Measurements from ENCODE around the gene CD300E. TPM values are rescaled to one million over a fixed set of nuclear protein-coding genes. Genes with fewer than 3 reads are reported as not detected.
"Not testable (repeated sequence)": the region's sequence is repeated elsewhere in the genome, so short reads cannot be mapped to it uniquely, and the experiment has no call there.

The CD300E gene
- total RNA-seq, 1 experiment from 2014 or later = not detected

DNA sequence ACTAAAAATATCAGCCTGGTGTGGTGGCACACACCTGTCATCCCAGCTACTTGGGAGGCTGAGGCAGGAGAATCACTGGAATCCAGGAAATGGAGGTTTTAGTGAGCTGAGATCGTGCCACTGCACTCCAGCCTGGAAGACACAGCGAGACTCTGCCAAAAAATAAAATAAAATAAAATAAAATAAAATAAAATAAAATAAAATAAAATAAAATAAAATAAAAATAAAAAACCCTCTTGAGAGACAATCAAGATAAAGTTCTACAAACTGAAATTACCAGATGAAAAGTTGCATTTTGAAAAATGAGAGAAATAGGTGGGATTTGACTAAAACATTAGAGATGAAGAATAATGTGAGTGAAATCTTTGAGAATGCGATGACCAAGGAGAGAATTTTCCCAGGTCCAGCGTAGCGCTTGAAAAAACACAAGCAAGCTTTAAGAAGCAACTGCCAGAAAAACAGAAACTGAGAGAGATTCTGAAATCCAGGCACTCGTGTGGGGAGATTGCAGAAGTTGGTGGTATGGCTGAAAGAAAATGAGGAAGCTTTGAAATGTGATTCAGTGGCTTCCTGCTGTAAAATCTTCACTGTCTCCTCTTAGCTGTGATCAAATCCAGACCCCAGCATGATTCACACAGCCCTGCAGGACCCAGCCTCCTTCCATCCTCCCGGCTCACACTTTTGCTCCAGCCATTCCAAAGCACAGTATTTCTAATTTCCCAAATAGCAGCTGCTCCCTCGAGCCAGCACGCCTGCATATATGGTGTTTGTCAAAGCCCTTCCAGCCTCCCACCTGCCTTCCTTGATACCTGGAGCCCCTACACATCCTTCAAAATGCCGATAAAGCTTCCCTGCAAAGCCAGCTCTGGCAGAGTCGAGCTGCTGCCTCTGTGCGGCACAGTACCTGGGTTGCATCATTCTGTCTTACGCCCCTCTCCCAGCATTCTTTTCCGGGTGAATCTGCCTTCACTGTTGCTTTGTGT is 8.2 kb upstream of the CD300E start:
- H3K4me3 ChIP-seq (ENCODE audit: low read depth, low read length, poor library complexity, severe bottlenecking) = no peak overlapping the region
- no peaks in the 10 kb centered on the region for H3K9me3 ChIP-seq (ENCODE audit: low read depth, low read length, poor library complexity, severe bottlenecking)
- ChIA-PET POLR2A (ENCODE audit: low non-redundant PET) (interaction anchor here (0.7 kb wide), 1 partner anchor 29 kb away, joined by 3 read pairs; no protein-coding TSS in a partner anchor), CTCF (interaction anchor here (0.6 kb wide), 1 partner anchor 329 kb away, joined by 3 read pairs; no protein-coding TSS in a partner anchor)
- BruUV-seq (replicated peaks) = no TSS peak
- intact Hi-C loops (cut with micrococcal nuclease; ENCODE audit: unreplicated experiment) = no loop called here
- no peak for TF ChIP-seq EZH2 (IDR thresholded peaks at IDR 0.05; ENCODE audit: borderline replicate concordance, low read depth, low read length, poor library complexity, severe bottlenecking)
- TF ChIP-seq, protein P1, sequence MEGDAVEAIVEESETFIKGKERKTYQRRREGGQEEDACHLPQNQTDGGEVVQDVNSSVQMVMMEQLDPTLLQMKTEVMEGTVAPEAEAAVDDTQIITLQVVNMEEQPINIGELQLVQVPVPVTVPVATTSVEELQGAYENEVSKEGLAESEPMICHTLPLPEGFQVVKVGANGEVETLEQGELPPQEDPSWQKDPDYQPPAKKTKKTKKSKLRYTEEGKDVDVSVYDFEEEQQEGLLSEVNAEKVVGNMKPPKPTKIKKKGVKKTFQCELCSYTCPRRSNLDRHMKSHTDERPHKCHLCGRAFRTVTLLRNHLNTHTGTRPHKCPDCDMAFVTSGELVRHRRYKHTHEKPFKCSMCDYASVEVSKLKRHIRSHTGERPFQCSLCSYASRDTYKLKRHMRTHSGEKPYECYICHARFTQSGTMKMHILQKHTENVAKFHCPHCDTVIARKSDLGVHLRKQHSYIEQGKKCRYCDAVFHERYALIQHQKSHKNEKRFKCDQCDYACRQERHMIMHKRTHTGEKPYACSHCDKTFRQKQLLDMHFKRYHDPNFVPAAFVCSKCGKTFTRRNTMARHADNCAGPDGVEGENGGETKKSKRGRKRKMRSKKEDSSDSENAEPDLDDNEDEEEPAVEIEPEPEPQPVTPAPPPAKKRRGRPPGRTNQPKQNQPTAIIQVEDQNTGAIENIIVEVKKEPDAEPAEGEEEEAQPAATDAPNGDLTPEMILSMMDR (conservative IDR thresholded peaks at IDR 0.05; ENCODE audit: low read depth, low read length) = no peak
- no peaks in the 10 kb centered on the region for H3K27me3 ChIP-seq (replicated peaks; ENCODE audit: insufficient read depth, low read depth, low read length, poor library complexity)
- H3K36me3 ChIP-seq (ENCODE audit: insufficient read depth, low read length, poor library complexity, severe bottlenecking) = no peaks in the 10 kb centered on the region
- DNase-seq (ENCODE audit: low spot score) = no peak
- no peaks in the 10 kb centered on the region for H3K4me1 ChIP-seq (ENCODE audit: insufficient read depth, low read length, poor library complexity, severe bottlenecking)
- H3K27ac ChIP-seq (ENCODE audit: low read depth, low read length, poor library complexity, severe bottlenecking) = no peak overlapping the region

DNA sequence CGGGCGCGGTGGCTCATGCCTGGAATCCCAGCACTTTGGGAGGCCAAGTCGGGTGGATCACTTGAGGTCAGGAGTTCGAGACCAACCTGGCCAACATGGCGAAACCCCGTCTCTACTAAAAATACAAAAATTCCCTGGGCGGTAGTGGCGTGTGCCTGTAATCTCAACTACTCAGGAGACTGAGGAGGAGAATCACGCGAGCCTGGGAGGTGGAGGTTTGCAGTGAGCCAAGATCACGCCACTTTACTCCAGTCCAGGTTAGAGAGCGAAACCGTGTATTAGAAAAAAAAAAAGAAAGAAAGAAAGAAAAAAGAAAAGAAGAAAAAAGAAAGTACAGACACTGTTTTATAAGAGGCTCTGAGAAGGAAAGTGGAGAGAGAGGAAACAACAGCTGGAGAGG is 6.7 kb upstream of the CD300E start:
- H3K36me3 ChIP-seq (ENCODE audit: insufficient read depth, low read length, poor library complexity, severe bottlenecking); intact Hi-C loops (cut with micrococcal nuclease; ENCODE audit: unreplicated experiment); H3K27me3 ChIP-seq (replicated peaks; ENCODE audit: insufficient read depth, low read depth, low read length, poor library complexity); CTCF ChIA-PET; H3K4me1 ChIP-seq (ENCODE audit: insufficient read depth, low read length, poor library complexity, severe bottlenecking); H3K9me3 ChIP-seq (ENCODE audit: low read depth, low read length, poor library complexity, severe bottlenecking); H3K4me3 ChIP-seq (ENCODE audit: low read depth, low read length, poor library complexity, severe bottlenecking); H3K27ac ChIP-seq (ENCODE audit: low read depth, low read length, poor library complexity, severe bottlenecking); BruUV-seq (replicated peaks); POLR2A ChIA-PET (ENCODE audit: low non-redundant PET); DNase-seq (ENCODE audit: low spot score): not testable (repeated sequence)

DNA sequence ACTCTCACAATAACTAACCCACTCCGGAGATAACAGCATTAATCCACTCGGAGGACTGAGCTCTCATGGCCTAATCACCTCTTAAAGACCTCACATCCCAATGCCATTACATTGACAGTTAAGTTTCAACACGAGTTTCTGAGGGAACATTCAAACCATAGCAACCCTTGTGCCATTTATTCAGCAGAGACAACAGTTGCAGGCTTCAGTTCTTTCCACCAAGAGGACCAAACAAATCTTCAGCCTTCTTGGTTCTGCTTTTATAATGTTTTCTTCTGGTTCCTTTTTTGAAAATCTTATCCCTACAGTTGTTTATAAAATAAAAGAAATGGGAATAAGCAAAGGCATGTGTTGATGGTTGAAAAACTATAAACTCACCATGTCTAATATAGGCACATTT is 2.1 kb upstream of the CD300E start:
- H3K36me3 ChIP-seq (ENCODE audit: insufficient read depth, low read length, poor library complexity, severe bottlenecking) = no peaks in the 10 kb centered on the region
- no peak for TF ChIP-seq EZH2 (IDR thresholded peaks at IDR 0.05; ENCODE audit: borderline replicate concordance, low read depth, low read length, poor library complexity, severe bottlenecking)
- TF ChIP-seq, protein P1 (conservative IDR thresholded peaks at IDR 0.05; ENCODE audit: low read depth, low read length) = no peak
- intact Hi-C loops (cut with micrococcal nuclease; ENCODE audit: unreplicated experiment) = no loop called here
- CTCF ChIA-PET = no interaction called here
- no peaks in the 10 kb centered on the region for H3K4me1 ChIP-seq (ENCODE audit: insufficient read depth, low read length, poor library complexity, severe bottlenecking)
- no peak overlapping the region for H3K27ac ChIP-seq (ENCODE audit: low read depth, low read length, poor library complexity, severe bottlenecking)
- POLR2A ChIA-PET (ENCODE audit: low non-redundant PET) = no interaction called here
- DNase-seq (ENCODE audit: low spot score) = no peak
- BruUV-seq (replicated peaks) = no TSS peak
- H3K27me3 ChIP-seq (replicated peaks; ENCODE audit: insufficient read depth, low read depth, low read length, poor library complexity) = peaks cover 6% of the 10 kb centered on the region
- H3K4me3 ChIP-seq (ENCODE audit: low read depth, low read length, poor library complexity, severe bottlenecking) = no peak overlapping the region
- no peaks in the 10 kb centered on the region for H3K9me3 ChIP-seq (ENCODE audit: low read depth, low read length, poor library complexity, severe bottlenecking)

Measured in A673 (cell line).